Sigmoid colon (tissue), 4 donors: ENCODE results near the gene ASPHD2.

Source experiments
- CTCF ChIP-seq, 4 experiments: fragments of 450-650 bp in 3 of 4; fragments of 200-600 bp in 1 of 4; IDR thresholded peaks; one replicate each; pipeline ENCODE4 v1.5.1; 2016 to 2019; ENCODE audit warnings: antibody characterized with exemption in 4 of 4, mild to moderate bottlenecking in 3 of 4, moderate library complexity in 2 of 4
- EP300 ChIP-seq, 4 donors: sonication (generic); formaldehyde crosslinking; IDR thresholded peaks; one replicate each; pipeline ENCODE4 v1.6.1; 2017; ENCODE audit warnings: antibody characterized with exemption in 4 of 4
- POLR2A ChIP-seq, 2 donors: fragments of 450-650 bp; IDR thresholded peaks; one replicate each; pipeline ENCODE4 v1.6.1; 2016; ENCODE audit warnings: antibody characterized with exemption in 2 of 2, mild to moderate bottlenecking in 2 of 2, moderate library complexity in 2 of 2

DNA sequence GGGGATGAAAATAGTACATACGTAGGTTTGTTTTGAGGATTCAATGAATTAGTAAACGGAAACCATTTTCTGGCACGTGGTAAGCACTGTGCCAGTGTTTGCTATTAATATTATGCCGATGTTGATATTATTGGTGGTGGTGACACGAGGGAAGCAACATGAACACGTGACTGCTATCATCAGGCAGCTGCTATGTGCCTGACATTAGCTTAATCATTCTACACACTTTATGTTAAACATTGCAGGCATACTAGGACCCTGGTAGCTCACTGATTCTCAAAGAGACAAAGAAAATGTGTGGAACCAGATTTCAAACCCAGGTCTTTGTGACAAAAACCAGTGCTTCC is 55.3 kb downstream of the ASPHD2 start:
- TF ChIP-seq CTCF (IDR thresholded peaks at IDR 0.05) (no peak), POLR2A (IDR thresholded peaks at IDR 0.05) (no peak), EP300 (IDR thresholded peaks at IDR 0.05) (no peak)
